Measurements from ENCODE around the gene SPEF2.

The SPEF2 gene

DNA sequence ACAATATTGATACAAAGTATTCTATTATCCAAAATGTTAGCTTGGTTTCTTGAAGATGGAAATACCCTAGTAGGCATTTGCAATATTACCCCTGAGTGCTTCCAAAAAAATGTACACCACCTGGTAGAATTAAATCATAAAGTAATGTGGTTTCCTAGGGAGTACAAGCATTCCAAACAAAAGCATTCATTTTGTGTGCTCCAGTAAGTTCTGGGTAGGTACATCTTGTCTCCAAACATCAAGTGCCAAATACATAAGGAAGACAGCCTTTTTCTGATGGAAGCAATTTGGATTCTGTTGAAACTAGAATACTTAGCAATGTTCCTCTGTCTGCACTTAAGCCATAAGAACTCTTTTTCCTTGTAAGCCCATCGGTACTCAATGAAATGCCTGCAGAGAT, 165.9 kb downstream of the SPEF2 start:
- Histone ChIP-seq H3K27ac (no peak overlapping the region), H3K4me3 (no peak overlapping the region)
- TF ChIP-seq, protein P1, sequence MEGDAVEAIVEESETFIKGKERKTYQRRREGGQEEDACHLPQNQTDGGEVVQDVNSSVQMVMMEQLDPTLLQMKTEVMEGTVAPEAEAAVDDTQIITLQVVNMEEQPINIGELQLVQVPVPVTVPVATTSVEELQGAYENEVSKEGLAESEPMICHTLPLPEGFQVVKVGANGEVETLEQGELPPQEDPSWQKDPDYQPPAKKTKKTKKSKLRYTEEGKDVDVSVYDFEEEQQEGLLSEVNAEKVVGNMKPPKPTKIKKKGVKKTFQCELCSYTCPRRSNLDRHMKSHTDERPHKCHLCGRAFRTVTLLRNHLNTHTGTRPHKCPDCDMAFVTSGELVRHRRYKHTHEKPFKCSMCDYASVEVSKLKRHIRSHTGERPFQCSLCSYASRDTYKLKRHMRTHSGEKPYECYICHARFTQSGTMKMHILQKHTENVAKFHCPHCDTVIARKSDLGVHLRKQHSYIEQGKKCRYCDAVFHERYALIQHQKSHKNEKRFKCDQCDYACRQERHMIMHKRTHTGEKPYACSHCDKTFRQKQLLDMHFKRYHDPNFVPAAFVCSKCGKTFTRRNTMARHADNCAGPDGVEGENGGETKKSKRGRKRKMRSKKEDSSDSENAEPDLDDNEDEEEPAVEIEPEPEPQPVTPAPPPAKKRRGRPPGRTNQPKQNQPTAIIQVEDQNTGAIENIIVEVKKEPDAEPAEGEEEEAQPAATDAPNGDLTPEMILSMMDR (IDR thresholded peaks at IDR 0.05): no peak
- DNase-seq (ENCODE audit: low spot score): no peak

DNA sequence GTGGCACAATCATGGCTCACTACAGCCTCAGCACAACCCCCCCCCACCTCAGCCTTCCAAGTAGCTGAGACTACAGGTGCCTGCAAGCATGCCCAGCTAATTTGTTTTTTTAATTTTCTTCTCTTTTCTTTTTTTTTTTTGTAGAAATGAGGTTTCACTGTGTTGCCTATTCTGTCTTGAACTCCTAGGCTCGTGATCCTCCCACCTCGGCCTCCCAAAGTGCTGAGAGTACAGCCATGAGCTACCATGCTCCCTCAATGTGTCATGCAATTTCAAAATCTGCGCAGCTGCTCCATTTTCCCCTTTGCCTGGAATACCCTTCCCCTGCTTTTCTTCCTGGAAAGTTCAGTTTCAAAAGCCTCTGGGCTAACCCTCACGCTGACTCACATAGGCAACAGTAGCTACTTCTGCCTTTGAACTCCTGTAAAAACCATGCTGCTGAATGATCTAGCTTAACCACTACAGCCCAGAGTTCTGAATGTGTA, 168.0 kb downstream of the SPEF2 start:
- Histone ChIP-seq H3K4me3 (no peak overlapping the region), H3K27ac (no peak overlapping the region)
- TF ChIP-seq, protein P1 (IDR thresholded peaks at IDR 0.05): no peak
- no peak for DNase-seq (ENCODE audit: low spot score)

DNA sequence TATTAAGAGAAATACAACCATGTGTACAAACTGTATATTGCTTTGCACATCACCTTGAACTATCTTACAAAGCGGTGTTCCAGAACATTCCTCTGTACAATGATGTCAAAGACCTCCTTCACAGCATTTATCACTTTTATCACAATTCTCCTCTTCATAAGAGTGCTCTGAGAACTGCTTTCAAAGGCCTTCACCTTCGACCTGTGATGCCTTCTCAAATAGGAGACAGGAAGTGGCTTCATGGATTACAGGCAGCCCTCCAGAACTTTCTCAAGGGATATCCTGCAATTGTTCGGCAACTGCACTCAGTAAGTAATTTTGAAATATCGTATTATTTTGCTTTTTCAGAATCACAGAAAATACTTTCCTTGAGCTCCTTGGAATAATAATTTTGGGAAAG, 171.1 kb downstream of the SPEF2 start:
- DNase-seq (ENCODE audit: low spot score): no peak
- peak overlapping the region in 1 of 2 donors; percentile 11 for H3K27ac ChIP-seq

DNA sequence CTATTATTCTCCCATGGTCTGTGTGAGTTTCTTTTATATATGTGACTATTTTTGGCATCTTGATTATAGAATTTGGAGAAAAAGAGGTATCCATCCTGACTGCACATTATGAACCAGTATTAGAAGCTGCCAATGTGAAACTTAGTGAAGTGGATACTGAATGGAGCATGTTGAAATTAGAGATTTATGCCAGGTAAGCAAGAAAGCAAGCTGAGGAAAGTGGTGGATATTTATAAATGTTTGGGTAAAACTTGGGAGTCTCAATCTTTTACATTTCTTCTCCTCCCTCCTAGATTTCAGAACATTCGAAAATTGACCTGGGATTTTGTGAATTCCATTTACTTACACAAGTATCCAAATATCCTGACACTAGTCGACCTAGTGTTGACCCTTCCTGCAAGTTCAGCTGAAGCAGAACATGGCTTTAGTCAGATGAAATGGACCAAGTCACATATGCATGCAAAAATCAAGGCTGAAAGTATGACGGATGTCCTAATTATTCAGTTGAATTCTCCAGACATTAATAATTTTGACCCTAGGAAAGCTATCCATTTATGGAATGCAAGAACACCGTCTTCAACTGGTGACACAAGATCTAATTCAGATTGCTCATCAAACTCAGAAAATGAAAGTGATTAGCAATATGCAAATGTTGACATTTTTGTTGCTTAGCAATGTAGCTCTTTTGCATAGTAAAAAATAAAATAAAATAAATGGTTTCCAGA, 172.2 kb downstream of the SPEF2 start:
- Histone ChIP-seq H3K27ac (no peak overlapping the region), H3K4me3 (no peak overlapping the region)
- no peak for DNase-seq (ENCODE audit: low spot score)
- TF ChIP-seq, protein P1 (IDR thresholded peaks at IDR 0.05): no peak

More for the DNA sequence above, 171.1 kb downstream of the SPEF2 start:
- no peak overlapping the region for H3K4me3 ChIP-seq
- TF ChIP-seq, protein P1 (IDR thresholded peaks at IDR 0.05): no peak

DNA sequence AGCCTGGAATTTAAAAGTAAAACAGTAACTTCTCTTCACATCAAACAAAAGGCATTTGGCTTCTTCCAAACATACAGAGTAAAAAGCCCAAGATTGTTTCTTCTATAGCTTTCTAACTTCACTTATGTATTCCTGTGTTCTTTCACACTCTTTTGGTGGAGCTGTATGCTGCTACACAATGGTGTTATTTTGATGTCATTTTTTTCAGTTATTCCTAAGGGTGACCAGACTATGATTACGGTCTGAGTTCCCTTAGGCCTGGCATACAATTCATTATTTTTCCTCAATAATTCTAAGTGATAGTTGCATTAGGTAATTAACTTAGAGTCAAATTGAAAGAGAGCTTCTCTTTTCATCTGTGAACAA, 172.8 kb downstream of the SPEF2 start:
- no peak overlapping the region for H3K27ac ChIP-seq
- TF ChIP-seq, protein P1 (IDR thresholded peaks at IDR 0.05): no peak
- no peak for DNase-seq (ENCODE audit: low spot score)
- H3K4me3 ChIP-seq: no peak overlapping the region

DNA sequence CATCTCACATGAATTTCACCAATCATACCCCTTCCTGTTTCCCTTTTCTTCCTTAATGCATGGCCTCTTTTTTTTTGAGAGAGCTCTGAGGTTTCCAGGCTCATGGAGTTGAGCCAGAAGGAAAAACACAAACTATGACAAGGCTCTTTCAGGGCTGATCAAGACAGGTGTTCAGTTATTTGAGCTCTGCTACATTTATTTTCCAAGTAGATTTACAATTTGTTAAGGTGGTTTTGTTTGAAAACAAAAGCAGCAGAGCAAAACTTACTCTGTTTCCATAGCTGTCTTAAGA, 176.6 kb downstream of the SPEF2 start:
- no peak for DNase-seq (ENCODE audit: low spot score)
- no peak overlapping the region for H3K27ac ChIP-seq
- TF ChIP-seq, protein P1 (IDR thresholded peaks at IDR 0.05): no peak
- no peak overlapping the region for H3K4me3 ChIP-seq

DNA sequence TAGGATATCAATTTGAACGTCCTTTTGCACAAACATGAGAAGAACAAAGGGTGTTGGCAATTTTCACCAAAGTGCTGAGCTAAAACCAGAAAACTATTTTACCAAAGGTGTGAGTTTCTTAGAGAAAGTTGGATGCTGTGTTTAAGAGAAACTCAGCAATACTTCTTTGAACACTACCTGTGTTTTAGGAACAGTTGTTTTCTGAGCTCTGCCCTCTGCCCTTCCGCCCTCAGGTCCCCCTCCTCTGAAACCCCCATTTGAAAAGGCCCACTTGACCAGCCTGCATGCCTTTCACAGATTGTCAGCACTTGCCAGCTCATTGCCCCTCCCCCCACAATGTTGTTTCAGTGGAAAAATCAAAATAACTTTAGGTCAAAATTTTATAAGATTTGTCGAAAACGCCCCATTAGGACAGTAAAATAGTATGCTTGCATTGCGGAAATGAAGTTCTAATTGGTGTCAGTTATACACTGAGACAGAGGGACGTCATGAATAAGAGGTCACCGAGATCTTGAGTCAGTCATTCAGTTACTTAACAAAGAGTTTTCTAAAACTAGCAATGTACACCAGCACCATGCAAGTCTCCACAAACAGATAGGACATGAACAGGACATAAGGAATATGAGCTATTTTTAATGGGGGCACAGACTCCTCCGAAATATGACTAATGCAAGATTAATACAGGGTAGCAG, 177.2 kb downstream of the SPEF2 start:
- DNase-seq (ENCODE audit: low spot score): no peak
- no peak overlapping the region for H3K4me3 ChIP-seq
- TF ChIP-seq, protein P1 (IDR thresholded peaks at IDR 0.05): no peak
- H3K27ac ChIP-seq: no peak overlapping the region

Data from coronary artery (tissue), 2 donors.